Endothelial cell of umbilical vein (primary cell): ENCODE results near the gene DPH6.

Source experiments
- CTCF ChIP-seq, 2 donors: IDR thresholded peaks; 1 replicate in 1 of 2; 2 replicates in 1 of 2; pipeline ENCODE4 v1.5.1; 2011; ENCODE audit warnings: low read length in 2 of 2, mild to moderate bottlenecking in 2 of 2, moderate library complexity in 2 of 2, control low read depth in 1 of 2, inconsistent platforms in 1 of 2, low read depth in 1 of 2; ENCODE audit not compliant: insufficient read depth in 1 of 2; ENCODE audit errors: extremely low read depth in 1 of 2
- EZH2 ChIP-seq: IDR thresholded peaks from 2 replicates; pipeline ENCODE4 v1.6.1; 2012; ENCODE audit warnings: borderline replicate concordance, low read depth, mild to moderate bottlenecking, moderate library complexity, low read length, inconsistent platforms; ENCODE audit not compliant: severe bottlenecking
- MAX ChIP-seq: IDR thresholded peaks from 2 replicates; pipeline ENCODE4 v1.6.1; 2011; ENCODE audit not compliant: insufficient read depth, insufficient read length
- POLR2AphosphoS5 ChIP-seq: IDR thresholded peaks from 2 replicates; pipeline ENCODE4 v1.6.1; 2012; ENCODE audit warnings: low read depth, mild to moderate bottlenecking, control low read depth, low read length, moderate library complexity; ENCODE audit not compliant: insufficient read depth

GRCh38 chr15:35505141-35505540, 40.8 kb downstream of the DPH6 start:
- no peak for TF ChIP-seq CTCF (IDR thresholded peaks at IDR 0.05; ENCODE audit: extremely low read depth in 1 of 2, insufficient read depth in 1 of 2, low read depth in 1 of 2, low read length in 2 of 2)
- no peak for TF ChIP-seq POLR2AphosphoS5
- TF ChIP-seq MAX: no peak
- no peak for TF ChIP-seq EZH2
